GM23338 (cell line): ENCODE measurements around the gene PRODH2. TPM values are rescaled to one million over a fixed set of nuclear protein-coding genes. Genes with fewer than 3 reads are reported as not detected.
"Not testable (repeated sequence)": the region's sequence is repeated elsewhere in the genome, so short reads cannot be mapped to it uniquely, and the experiment has no call there.

Experiments
- ATAC-seq: fragments of 200-7000 bp; cut with Tn5 transposase; 3 replicates; pipeline ENCODE4 v1.9.1; 2020
- DNase-seq: peaks from one replicate; pipeline ENCODE4 v3.0.0-alpha.2; 2015; ENCODE audit warnings: low spot score
- H2AFZ ChIP-seq: fragments of 200-600 bp; sonication (generic); 2 replicates; pipeline ENCODE4 v1.8.0; 2016; ENCODE audit warnings: antibody characterized with exemption, mild to moderate bottlenecking, moderate library complexity
- H3F3A ChIP-seq: fragments of 200-600 bp; sonication (generic); replicated peaks from 2 replicates; pipeline ENCODE4 v1.8.0; 2017; ENCODE audit warnings: antibody characterized with exemption, mixed run types, low read depth
- H3K27ac ChIP-seq: fragments of 200-600 bp; sonication (generic); 2 replicates; pipeline ENCODE4 v1.6.1; 2016; ENCODE audit warnings: low read depth
- H3K27me3 ChIP-seq: fragments of 200-600 bp; sonication (generic); 2 replicates; pipeline ENCODE4 v1.8.0; 2016; ENCODE audit warnings: mild to moderate bottlenecking, mixed run types, moderate library complexity; ENCODE audit not compliant: insufficient read depth
- H3K36me3 ChIP-seq: fragments of 200-600 bp; sonication (generic); 2 replicates; pipeline ENCODE4 v1.8.0; 2016; ENCODE audit warnings: mild to moderate bottlenecking; ENCODE audit not compliant: insufficient read depth
- H3K4me1 ChIP-seq: fragments of 200-600 bp; sonication (generic); 2 replicates; pipeline ENCODE4 v1.8.0; 2016; ENCODE audit warnings: mild to moderate bottlenecking, moderate library complexity; ENCODE audit not compliant: insufficient read depth
- H3K4me2 ChIP-seq: fragments of 200-600 bp; sonication (generic); 2 replicates; pipeline ENCODE4 v1.7.1; 2017; ENCODE audit warnings: mixed run types
- H3K4me3 ChIP-seq: fragments of 200-600 bp; sonication (generic); 2 replicates; pipeline ENCODE4 v1.6.1; 2016; ENCODE audit warnings: mixed run types
- H3K79me2 ChIP-seq: fragments of 200-600 bp; sonication (generic); replicated peaks from 2 replicates; pipeline ENCODE4 v1.8.0; 2017; ENCODE audit warnings: mild to moderate bottlenecking; ENCODE audit not compliant: insufficient read depth
- H3K9me2 ChIP-seq: fragments of 200-600 bp; sonication (generic); 2 replicates; pipeline ENCODE4 v1.8.0; 2017; ENCODE audit not compliant: insufficient read depth
- H4K20me1 ChIP-seq: fragments of 200-600 bp; sonication (generic); replicated peaks from 2 replicates; pipeline ENCODE4 v1.8.0; 2017; ENCODE audit warnings: mild to moderate bottlenecking; ENCODE audit not compliant: insufficient read depth
- H3K27ac Mint-ChIP-seq: 2 replicates; pipeline ENCODE4 v1.8.0; 2020; ENCODE audit warnings: inconsistent platforms, mild to moderate bottlenecking, moderate library complexity, mixed read lengths
- H3K27me3 Mint-ChIP-seq: 3 replicates; pipeline ENCODE4 v1.8.0; 2022; ENCODE audit warnings: low read depth, mild to moderate bottlenecking, moderate library complexity, mixed read lengths, inconsistent platforms; ENCODE audit not compliant: insufficient read depth, poor library complexity
- H3K36me3 Mint-ChIP-seq: 3 replicates; pipeline ENCODE4 v1.8.0; 2021; ENCODE audit warnings: low read depth, mild to moderate bottlenecking, inconsistent platforms, moderate library complexity, mixed read lengths
- H3K4me1 Mint-ChIP-seq: 3 replicates; pipeline ENCODE4 v1.8.0; 2020; ENCODE audit warnings: mild to moderate bottlenecking, inconsistent platforms, mixed read lengths
- H3K4me3 Mint-ChIP-seq: 3 replicates; pipeline ENCODE4 v1.8.0; 2021; ENCODE audit warnings: moderate library complexity, mild to moderate bottlenecking, inconsistent platforms, mixed read lengths
- H3K9me3 Mint-ChIP-seq: 3 replicates; pipeline ENCODE4 v1.8.0; 2020; ENCODE audit warnings: moderate library complexity, mild to moderate bottlenecking, inconsistent platforms, mixed read lengths
- CREB1 ChIP-seq: fragments of 250-450 bp; sonication (Bioruptor Pico); IDR thresholded peaks from 2 replicates; pipeline ENCODE4 v1.5.0; 2020; ENCODE audit warnings: low read depth, mild to moderate bottlenecking, moderate library complexity
- EZH2 ChIP-seq: fragments of 200-600 bp; sonication (generic); IDR thresholded peaks from one replicate; pipeline ENCODE4 v1.8.0; 2017; ENCODE audit warnings: antibody characterized with exemption, mild to moderate bottlenecking, low read depth; ENCODE audit not compliant: unreplicated experiment
- EZH2phosphoT487 ChIP-seq: fragments of 200-600 bp; sonication (generic); IDR thresholded peaks from one replicate; pipeline ENCODE4 v1.8.1; 2018; ENCODE audit warnings: antibody characterized with exemption; ENCODE audit not compliant: unreplicated experiment
- NANOG ChIP-seq: IDR thresholded peaks from 2 replicates; pipeline ENCODE4 v1.6.1; 2016; ENCODE audit warnings: antibody characterized with exemption, borderline replicate concordance
- POLR2AphosphoS5 ChIP-seq: IDR thresholded peaks from 2 replicates; pipeline ENCODE4 v1.6.1; 2016; ENCODE audit warnings: antibody characterized with exemption, low read depth
- ZNF114 ChIP-seq: fragments of 250-450 bp; sonication (Bioruptor Pico); IDR thresholded peaks from 2 replicates; pipeline ENCODE4 v1.5.0; 2020; ENCODE audit warnings: mild to moderate bottlenecking, moderate library complexity
- ZNF331 ChIP-seq: fragments of 250-450 bp; sonication (Bioruptor Pico); IDR thresholded peaks from 2 replicates; pipeline ENCODE4 v1.5.0; 2020; ENCODE audit warnings: low read depth, mild to moderate bottlenecking, moderate library complexity
- polyA plus RNA-seq: library from polyadenylated mRNA; unstranded; fragments of >200 nt; fragmentation: Nextera tagmentation; extraction: Ambion mirVana; gene quantifications from 2 replicates; pipeline ENCODE4 v1.2.1, GENCODE V29; 2016
- total RNA-seq: library from RNA; depleted of rRNA; stranded (reverse); fragments of >200 nt; shearing (Covaris generic); gene quantifications from 2 replicates; pipeline ENCODE4 v1.2.3, GENCODE V29; 2014
- TF ChIP-seq, protein P1 (sequence below), 2 experiments: fragments of 200-600 bp in 1 of 2; sonication (generic) in 1 of 2; conservative IDR thresholded peaks; 2 replicates each; pipeline versions ENCODE4 v1.5.1 to v1.6.1; 2016 to 2017; ENCODE audit warnings: antibody characterized with exemption in 2 of 2, low read depth in 2 of 2, mild to moderate bottlenecking in 2 of 2, moderate library complexity in 1 of 2
- TF ChIP-seq, protein P2 (sequence below): fragments of 250-450 bp; sonication (Bioruptor Pico); IDR thresholded peaks from 2 replicates; pipeline ENCODE4 v1.5.0; 2020; ENCODE audit warnings: mild to moderate bottlenecking, moderate library complexity
- TF ChIP-seq, protein P3 (sequence below): IDR thresholded peaks from 2 replicates; pipeline ENCODE4 v1.6.1; 2016; ENCODE audit warnings: antibody characterized with exemption

PRODH2 gene
- total and polyA plus RNA-seq, 2 experiments from 2014 or later, result not detected

DNA sequence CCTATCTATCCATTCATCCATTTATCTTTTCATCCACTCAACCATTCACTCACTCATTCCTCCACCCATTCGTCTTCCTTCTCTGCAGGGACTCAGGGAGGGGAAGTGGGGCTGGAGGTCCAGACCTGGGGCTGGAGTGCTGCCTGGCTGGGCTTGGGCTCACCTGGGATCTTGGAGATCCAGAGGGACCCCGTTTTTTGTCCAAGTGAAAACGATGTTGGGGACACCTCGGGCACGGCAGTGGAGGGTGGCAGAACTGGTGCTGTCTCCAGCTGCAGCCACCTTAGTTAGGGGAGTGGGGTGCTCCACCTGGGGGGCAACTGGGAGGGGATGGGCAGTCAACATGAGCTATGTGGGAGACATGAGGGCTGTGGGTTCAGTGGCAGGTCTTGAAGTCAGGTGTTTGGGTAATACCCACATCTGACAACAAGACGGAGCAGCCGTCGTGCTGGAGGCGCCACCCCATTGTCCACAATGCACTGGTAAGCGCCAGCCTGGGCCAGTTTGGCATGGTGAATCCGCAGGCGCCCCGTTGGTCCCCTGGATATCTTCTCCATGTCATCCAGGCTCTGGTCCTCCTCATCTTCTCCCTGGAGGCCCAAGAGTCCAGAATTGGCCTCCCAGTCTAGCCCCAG lies 29.4 kb upstream of the PRODH2 start:
- Histone ChIP-seq H2AFZ (no peak overlapping the region), H3K27ac (no peak overlapping the region), H3K4me2 (no peak overlapping the region), H3K79me2 (no peaks in the 10 kb centered on the region), H3K9me2 (peaks cover 12% of the 10 kb centered on the region), H3K27me3 (peaks cover 36% of the 10 kb centered on the region), H3K36me3 (no peaks in the 10 kb centered on the region), H3K4me3 (no peak overlapping the region), H3K4me1 (peaks cover 12% of the 10 kb centered on the region), H4K20me1 (peaks cover 2% of the 10 kb centered on the region; the same call in 1 of the 2 replicates), H3F3A (0 out of 2 replicates have a peak, but pooled peaks cover 3% of the 10 kb centered on the region)
- Mint-ChIP-seq H3K4me3 (no peak overlapping the region), H3K27me3 (peaks cover 43% of the 10 kb centered on the region), H3K36me3 (no peaks in the 10 kb centered on the region; the same call in 2 of the 3 replicates), H3K4me1 (peaks cover 19% of the 10 kb centered on the region), H3K27ac (no peak overlapping the region), H3K9me3 (peaks cover 3% of the 10 kb centered on the region; the same call in 2 of the 3 replicates)
- DNase-seq (no peak), ATAC-seq (no peak)
- TF ChIP-seq EZH2, result no peak
- TF ChIP-seq, protein P1, sequence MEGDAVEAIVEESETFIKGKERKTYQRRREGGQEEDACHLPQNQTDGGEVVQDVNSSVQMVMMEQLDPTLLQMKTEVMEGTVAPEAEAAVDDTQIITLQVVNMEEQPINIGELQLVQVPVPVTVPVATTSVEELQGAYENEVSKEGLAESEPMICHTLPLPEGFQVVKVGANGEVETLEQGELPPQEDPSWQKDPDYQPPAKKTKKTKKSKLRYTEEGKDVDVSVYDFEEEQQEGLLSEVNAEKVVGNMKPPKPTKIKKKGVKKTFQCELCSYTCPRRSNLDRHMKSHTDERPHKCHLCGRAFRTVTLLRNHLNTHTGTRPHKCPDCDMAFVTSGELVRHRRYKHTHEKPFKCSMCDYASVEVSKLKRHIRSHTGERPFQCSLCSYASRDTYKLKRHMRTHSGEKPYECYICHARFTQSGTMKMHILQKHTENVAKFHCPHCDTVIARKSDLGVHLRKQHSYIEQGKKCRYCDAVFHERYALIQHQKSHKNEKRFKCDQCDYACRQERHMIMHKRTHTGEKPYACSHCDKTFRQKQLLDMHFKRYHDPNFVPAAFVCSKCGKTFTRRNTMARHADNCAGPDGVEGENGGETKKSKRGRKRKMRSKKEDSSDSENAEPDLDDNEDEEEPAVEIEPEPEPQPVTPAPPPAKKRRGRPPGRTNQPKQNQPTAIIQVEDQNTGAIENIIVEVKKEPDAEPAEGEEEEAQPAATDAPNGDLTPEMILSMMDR (conservative IDR thresholded peaks at IDR 0.05; ENCODE audit: low read depth in 2 of 2), result no peak
- TF ChIP-seq EZH2phosphoT487, result no peak
- no peak for TF ChIP-seq ZNF114 (CRISPR knock-in tag)
- no peak for TF ChIP-seq NANOG
- TF ChIP-seq, protein P2, sequence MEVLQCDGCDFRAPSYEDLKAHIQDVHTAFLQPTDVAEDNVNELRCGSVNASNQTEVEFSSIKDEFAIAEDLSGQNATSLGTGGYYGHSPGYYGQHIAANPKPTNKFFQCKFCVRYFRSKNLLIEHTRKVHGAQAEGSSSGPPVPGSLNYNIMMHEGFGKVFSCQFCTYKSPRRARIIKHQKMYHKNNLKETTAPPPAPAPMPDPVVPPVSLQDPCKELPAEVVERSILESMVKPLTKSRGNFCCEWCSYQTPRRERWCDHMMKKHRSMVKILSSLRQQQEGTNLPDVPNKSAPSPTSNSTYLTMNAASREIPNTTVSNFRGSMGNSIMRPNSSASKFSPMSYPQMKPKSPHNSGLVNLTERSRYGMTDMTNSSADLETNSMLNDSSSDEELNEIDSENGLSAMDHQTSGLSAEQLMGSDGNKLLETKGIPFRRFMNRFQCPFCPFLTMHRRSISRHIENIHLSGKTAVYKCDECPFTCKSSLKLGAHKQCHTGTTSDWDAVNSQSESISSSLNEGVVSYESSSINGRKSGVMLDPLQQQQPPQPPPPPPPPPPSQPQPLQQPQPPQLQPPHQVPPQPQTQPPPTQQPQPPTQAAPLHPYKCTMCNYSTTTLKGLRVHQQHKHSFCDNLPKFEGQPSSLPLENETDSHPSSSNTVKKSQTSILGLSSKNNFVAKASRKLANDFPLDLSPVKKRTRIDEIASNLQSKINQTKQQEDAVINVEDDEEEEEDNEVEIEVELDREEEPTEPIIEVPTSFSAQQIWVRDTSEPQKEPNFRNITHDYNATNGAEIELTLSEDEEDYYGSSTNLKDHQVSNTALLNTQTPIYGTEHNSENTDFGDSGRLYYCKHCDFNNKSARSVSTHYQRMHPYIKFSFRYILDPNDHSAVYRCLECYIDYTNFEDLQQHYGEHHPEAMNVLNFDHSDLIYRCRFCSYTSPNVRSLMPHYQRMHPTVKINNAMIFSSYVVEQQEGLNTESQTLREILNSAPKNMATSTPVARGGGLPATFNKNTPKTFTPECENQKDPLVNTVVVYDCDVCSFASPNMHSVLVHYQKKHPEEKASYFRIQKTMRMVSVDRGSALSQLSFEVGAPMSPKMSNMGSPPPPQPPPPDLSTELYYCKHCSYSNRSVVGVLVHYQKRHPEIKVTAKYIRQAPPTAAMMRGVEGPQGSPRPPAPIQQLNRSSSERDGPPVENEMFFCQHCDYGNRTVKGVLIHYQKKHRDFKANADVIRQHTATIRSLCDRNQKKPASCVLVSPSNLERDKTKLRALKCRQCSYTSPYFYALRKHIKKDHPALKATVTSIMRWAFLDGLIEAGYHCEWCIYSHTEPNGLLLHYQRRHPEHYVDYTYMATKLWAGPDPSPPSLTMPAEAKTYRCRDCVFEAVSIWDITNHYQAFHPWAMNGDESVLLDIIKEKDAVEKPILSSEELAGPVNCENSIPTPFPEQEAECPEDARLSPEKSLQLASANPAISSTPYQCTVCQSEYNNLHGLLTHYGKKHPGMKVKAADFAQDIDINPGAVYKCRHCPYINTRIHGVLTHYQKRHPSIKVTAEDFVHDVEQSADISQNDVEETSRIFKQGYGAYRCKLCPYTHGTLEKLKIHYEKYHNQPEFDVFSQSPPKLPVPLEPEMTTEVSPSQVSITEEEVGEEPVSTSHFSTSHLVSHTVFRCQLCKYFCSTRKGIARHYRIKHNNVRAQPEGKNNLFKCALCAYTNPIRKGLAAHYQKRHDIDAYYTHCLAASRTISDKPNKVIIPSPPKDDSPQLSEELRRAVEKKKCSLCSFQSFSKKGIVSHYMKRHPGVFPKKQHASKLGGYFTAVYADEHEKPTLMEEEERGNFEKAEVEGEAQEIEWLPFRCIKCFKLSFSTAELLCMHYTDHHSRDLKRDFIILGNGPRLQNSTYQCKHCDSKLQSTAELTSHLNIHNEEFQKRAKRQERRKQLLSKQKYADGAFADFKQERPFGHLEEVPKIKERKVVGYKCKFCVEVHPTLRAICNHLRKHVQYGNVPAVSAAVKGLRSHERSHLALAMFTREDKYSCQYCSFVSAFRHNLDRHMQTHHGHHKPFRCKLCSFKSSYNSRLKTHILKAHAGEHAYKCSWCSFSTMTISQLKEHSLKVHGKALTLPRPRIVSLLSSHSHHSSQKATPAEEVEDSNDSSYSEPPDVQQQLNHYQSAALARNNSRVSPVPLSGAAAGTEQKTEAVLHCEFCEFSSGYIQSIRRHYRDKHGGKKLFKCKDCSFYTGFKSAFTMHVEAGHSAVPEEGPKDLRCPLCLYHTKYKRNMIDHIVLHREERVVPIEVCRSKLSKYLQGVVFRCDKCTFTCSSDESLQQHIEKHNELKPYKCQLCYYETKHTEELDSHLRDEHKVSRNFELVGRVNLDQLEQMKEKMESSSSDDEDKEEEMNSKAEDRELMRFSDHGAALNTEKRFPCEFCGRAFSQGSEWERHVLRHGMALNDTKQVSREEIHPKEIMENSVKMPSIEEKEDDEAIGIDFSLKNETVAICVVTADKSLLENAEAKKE (CRISPR knock-in tag), result no peak
- no peak for TF ChIP-seq ZNF331 (CRISPR knock-in tag)
- TF ChIP-seq POLR2AphosphoS5, result no peak
- TF ChIP-seq, protein P3, sequence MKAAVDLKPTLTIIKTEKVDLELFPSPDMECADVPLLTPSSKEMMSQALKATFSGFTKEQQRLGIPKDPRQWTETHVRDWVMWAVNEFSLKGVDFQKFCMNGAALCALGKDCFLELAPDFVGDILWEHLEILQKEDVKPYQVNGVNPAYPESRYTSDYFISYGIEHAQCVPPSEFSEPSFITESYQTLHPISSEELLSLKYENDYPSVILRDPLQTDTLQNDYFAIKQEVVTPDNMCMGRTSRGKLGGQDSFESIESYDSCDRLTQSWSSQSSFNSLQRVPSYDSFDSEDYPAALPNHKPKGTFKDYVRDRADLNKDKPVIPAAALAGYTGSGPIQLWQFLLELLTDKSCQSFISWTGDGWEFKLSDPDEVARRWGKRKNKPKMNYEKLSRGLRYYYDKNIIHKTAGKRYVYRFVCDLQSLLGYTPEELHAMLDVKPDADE, result no peak
- no peak for TF ChIP-seq CREB1 (CRISPR knock-in tag)

DNA sequence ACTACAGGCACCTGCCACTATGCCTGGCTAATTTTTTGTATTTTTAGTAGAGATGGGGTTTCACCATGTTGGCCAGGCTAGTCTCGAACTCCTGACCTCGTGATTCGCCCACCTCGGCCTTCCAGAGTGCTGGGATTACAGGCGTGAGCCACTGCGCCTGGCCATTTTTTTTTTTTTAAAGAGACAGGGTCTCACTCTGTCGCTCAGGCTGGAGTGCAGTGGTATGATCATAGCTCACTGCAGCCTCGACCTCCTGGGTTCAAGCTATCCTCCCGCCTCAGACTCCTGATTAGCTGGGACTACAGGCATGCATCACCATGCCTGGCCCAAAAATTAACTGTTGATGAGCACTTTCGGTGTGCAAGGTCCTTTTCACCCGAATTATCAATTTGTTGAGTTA lies 23.5 kb upstream of the PRODH2 start:
- ATAC-seq, H3K79me2 ChIP-seq, DNase-seq, H3K36me3 Mint-ChIP-seq, H3K27ac ChIP-seq, H3F3A ChIP-seq, H3K4me1 ChIP-seq, H3K27me3 ChIP-seq, H3K4me2 ChIP-seq, H3K4me1 Mint-ChIP-seq, H3K36me3 ChIP-seq, H3K27ac Mint-ChIP-seq, H3K9me3 Mint-ChIP-seq, H3K4me3 ChIP-seq, H2AFZ ChIP-seq, H4K20me1 ChIP-seq, H3K4me3 Mint-ChIP-seq, H3K27me3 Mint-ChIP-seq, H3K9me2 ChIP-seq: not testable (repeated sequence)
